ENCODE results near the gene TXNDC17. TPM values are rescaled to one million over a fixed set of nuclear protein-coding genes. Genes with fewer than 3 reads are reported as not detected.
A peak's percentile ranks its signal among the peaks of the same experiment; 100 is the strongest.

Gene TXNDC17
- total RNA-seq, 1 donor from 2014 or later: 104 TPM

DNA sequence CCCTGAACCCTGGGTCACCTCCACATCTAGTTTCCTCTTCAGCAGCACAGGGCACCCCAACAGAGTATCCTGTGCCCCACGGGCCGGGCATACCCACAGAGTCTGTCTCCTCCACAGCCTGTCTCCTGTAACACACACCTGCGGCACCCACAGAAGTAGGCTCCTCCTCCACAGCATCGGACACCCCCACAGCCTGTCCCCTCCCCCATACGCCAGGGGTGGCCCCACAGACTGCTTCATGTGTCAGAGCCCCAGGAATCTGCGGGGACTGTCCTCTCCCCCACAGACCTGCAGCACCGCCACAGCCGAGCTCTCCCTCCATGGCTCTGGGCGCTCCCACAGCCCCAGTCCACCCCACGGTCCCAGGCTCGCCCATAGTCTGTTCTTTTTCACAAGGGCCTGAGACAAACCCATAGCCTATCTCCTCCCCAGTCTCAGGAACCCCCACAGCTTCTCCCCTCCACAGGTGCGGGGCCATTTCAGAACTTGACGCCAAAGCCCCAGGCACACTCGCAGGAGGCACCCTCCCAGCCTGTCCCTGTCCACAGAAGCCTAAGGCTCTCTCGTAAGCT, 1.8 kb upstream of the TXNDC17 start:
- DNase-seq (ENCODE audit: low spot score, unreplicated experiment): no peak
- Mint-ChIP-seq H3K4me1 (ENCODE audit: low read depth) (peaks cover 21% of the 10 kb centered on the region), H3K36me3 (ENCODE audit: insufficient read depth) (peaks cover 7% of the 10 kb centered on the region), H3K9me3 (ENCODE audit: low read depth) (no peaks in the 10 kb centered on the region), H3K27me3 (no peaks in the 10 kb centered on the region), H3K27ac (peak overlapping the region; percentile 99), H3K4me3 (ENCODE audit: low read depth) (peak overlapping the region; percentile 95)
- TF ChIP-seq, protein P1, sequence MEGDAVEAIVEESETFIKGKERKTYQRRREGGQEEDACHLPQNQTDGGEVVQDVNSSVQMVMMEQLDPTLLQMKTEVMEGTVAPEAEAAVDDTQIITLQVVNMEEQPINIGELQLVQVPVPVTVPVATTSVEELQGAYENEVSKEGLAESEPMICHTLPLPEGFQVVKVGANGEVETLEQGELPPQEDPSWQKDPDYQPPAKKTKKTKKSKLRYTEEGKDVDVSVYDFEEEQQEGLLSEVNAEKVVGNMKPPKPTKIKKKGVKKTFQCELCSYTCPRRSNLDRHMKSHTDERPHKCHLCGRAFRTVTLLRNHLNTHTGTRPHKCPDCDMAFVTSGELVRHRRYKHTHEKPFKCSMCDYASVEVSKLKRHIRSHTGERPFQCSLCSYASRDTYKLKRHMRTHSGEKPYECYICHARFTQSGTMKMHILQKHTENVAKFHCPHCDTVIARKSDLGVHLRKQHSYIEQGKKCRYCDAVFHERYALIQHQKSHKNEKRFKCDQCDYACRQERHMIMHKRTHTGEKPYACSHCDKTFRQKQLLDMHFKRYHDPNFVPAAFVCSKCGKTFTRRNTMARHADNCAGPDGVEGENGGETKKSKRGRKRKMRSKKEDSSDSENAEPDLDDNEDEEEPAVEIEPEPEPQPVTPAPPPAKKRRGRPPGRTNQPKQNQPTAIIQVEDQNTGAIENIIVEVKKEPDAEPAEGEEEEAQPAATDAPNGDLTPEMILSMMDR (IDR thresholded peaks at IDR 0.05; ENCODE audit: unreplicated experiment): no peak

DNA sequence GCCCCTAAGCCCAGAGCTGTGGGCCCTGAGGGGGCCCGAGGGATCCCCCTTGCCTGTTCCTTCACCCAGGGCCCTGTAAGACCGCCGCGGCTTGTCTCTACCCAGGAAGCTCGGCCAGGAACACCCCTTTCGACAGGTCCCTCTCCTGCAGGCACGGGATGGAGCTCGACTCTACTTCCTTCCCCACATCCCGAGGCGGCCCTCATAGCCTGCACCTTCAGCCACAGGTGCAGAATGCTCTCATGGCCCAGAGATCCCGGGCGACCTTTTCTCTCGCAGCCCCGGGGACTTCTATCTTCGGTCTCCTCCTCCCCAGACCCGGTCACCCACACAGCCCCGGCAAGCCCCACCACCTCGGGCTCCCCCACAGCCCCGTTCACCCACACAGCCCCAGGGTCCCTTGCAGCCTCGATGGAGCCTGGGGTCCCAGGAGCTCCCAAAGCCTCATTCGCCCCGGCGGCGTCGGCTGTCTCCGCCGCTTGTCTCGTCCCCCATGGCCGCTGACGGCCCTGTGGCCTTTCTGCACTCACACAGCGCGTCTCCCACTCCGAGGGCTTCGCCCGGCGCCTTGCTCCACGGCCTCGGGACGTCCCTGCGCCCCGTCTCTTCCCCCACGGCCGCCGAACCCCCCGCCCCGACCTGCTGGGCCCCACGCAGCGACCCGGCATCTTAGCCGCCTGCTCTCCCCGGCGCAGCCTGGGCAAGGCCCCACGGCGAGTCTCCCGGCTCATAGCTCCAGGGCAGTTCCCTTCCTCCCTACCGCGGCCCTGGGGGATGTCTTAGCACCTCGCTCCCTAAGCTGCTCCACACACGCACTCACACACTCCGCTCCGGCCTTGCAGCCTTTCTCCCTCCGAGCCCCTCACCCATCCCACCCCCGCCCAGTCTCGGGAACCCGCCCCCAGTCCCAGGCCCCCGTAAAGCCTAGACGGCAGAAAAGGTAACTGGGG, 999 bp upstream of the TXNDC17 start:
- peak; percentile 28 for DNase-seq (ENCODE audit: low spot score, unreplicated experiment)
- TF ChIP-seq, protein P1 (IDR thresholded peaks at IDR 0.05; ENCODE audit: unreplicated experiment): no peak
- Mint-ChIP-seq H3K27me3 (no peaks in the 10 kb centered on the region), H3K9me3 (ENCODE audit: low read depth) (no peaks in the 10 kb centered on the region), H3K4me3 (ENCODE audit: low read depth) (peak overlapping the region; percentile 95), H3K36me3 (ENCODE audit: insufficient read depth) (peaks cover 5% of the 10 kb centered on the region), H3K4me1 (ENCODE audit: low read depth) (peaks cover 21% of the 10 kb centered on the region), H3K27ac (peak overlapping the region; percentile 99)

DNA sequence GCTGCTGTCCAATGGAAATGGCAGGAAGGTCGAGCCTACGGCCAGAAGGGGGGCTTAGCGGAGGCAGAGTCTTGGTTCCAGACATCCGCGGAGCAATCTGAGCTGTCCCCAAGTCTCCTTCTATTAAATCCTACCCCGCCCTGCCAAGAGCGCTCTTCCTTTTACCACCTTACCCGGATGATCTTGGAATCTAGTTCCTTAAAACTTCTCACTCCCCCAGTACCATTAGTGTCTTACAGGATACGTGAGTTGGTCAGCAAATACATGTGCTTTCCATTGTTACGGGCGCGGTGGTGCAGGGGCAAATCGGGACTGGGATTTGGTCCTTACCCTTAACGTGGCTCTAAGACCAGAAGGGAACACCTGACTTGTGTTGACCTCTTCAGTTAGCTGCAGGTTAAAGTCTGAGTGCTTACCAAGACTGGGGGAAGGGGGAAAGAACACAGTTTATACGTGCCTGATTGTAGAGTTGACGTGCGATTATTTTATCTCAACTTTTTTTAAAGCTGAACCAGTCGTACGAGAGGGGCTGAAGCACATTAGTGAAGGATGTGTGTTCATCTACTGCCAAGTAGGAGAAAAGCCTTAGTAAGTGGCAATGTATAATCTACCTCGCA, 495 bp downstream of the TXNDC17 start:
- H3K27ac Mint-ChIP-seq: peak overlapping the region; percentile 99
- DNase-seq (ENCODE audit: low spot score, unreplicated experiment): no peak
- H3K27me3 Mint-ChIP-seq: no peaks in the 10 kb centered on the region
- TF ChIP-seq, protein P1 (IDR thresholded peaks at IDR 0.05; ENCODE audit: unreplicated experiment): no peak
- peaks cover 21% of the 10 kb centered on the region for H3K4me1 Mint-ChIP-seq (ENCODE audit: low read depth)
- no peaks in the 10 kb centered on the region for H3K9me3 Mint-ChIP-seq (ENCODE audit: low read depth)
- peak overlapping the region; percentile 95 for H3K4me3 Mint-ChIP-seq (ENCODE audit: low read depth)
- peaks cover 5% of the 10 kb centered on the region for H3K36me3 Mint-ChIP-seq (ENCODE audit: insufficient read depth)

DNA sequence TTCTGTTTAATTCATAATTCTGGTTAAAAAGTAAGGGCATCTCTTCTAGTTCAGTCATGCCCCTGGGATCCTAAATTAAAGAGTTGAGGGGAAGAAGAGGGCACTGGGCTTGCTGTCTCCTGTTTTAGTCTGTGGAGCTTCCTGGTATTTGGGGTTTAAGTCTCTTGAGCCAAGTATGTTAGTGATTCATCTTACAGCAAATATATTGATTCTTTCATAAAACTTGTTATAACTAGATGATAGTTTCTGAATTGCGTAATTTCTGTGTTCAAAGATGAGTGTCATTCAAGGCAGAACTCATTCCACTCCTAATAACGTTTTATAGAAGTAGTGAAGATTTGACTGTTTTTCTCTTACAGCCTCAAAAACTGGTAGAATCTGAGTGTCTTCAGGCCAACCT, 1.7 kb downstream of the TXNDC17 start:
- no peak for DNase-seq (ENCODE audit: low spot score, unreplicated experiment)
- peak overlapping the region; percentile 14 for H3K4me3 Mint-ChIP-seq (ENCODE audit: low read depth)
- no peak overlapping the region for H3K27ac Mint-ChIP-seq
- TF ChIP-seq, protein P1 (IDR thresholded peaks at IDR 0.05; ENCODE audit: unreplicated experiment): no peak
- peaks cover 5% of the 10 kb centered on the region for H3K36me3 Mint-ChIP-seq (ENCODE audit: insufficient read depth)
- no peaks in the 10 kb centered on the region for H3K9me3 Mint-ChIP-seq (ENCODE audit: low read depth)
- peaks cover 21% of the 10 kb centered on the region for H3K4me1 Mint-ChIP-seq (ENCODE audit: low read depth)
- no peaks in the 10 kb centered on the region for H3K27me3 Mint-ChIP-seq

DNA sequence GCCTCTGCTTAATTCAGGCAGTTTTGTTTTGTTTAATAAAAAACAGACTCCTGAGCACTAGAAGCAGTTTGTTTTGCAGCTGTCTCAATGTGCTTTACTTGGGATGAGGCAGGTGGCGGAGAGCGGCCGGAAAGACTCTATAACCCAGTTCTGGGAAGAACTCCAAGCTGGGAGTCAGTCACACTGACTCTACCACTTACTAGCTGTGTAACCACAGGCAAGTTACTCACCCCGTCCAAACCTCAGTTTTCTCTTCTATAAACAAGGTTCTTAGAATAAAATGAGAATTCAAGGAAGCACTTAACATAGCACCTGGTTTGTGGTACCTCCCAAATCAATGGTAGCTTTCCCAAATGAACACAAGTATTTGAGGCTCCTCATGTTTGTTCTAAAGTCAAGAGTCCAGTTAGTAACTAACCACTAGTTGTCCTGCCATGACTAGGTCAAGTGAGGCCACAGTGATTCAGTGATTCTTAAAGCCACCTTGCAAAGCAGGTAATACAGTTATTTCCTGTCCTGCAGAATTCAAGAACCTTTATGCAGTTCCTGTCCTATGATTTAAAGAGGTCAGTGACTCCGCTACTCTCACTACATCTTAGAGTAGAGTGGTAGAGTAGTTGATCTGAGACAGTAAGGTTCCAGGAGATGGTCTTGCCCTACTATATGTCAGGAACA, 2.7 kb downstream of the TXNDC17 start:
- H3K4me1 Mint-ChIP-seq (ENCODE audit: low read depth): peaks cover 18% of the 10 kb centered on the region
- no peaks in the 10 kb centered on the region for H3K9me3 Mint-ChIP-seq (ENCODE audit: low read depth)
- no peak overlapping the region for H3K4me3 Mint-ChIP-seq (ENCODE audit: low read depth)
- H3K36me3 Mint-ChIP-seq (ENCODE audit: insufficient read depth): peaks cover 6% of the 10 kb centered on the region
- H3K27ac Mint-ChIP-seq: no peak overlapping the region
- no peak for DNase-seq (ENCODE audit: low spot score, unreplicated experiment)
- TF ChIP-seq, protein P1 (IDR thresholded peaks at IDR 0.05; ENCODE audit: unreplicated experiment): no peak
- H3K27me3 Mint-ChIP-seq: no peaks in the 10 kb centered on the region

Measured in progenitor cell of endocrine pancreas (in vitro differentiated cells).